Lung (tissue), 12 donors: ENCODE results near the gene ZBTB8A. TPM values are rescaled to one million over a fixed set of nuclear protein-coding genes. Genes with fewer than 3 reads are reported as not detected.

Experiments used
- ATAC-seq: fragments of 200-7000 bp; cut with Tn5 transposase; one replicate; pipeline ENCODE4 v1.9.1; 2020; ENCODE audit warnings: moderate number of reproducible peaks; ENCODE audit not compliant: insufficient read depth, low FRiP score
- DNase-seq, 3 donors: peaks; one replicate each; pipeline ENCODE4 v3.0.0-alpha.2; 2013 to 2017
- H3K27ac ChIP-seq, 2 donors: one replicate each; pipeline ENCODE4 v1.5.1; 2013; ENCODE audit warnings: mild to moderate bottlenecking in 2 of 2, moderate library complexity in 2 of 2, control low read depth in 1 of 2, inconsistent platforms in 1 of 2, low read depth in 1 of 2, low read length in 1 of 2
- H3K27me3 ChIP-seq, 3 donors: one replicate each; pipeline ENCODE4 v1.5.1; 2013; ENCODE audit warnings: low read length in 2 of 3; ENCODE audit not compliant: control insufficient read depth in 3 of 3, insufficient read depth in 3 of 3
- H3K36me3 ChIP-seq, 4 donors: one replicate each; pipeline ENCODE4 v1.5.1; 2013; ENCODE audit warnings: low read length in 4 of 4, mild to moderate bottlenecking in 1 of 4, moderate library complexity in 1 of 4; ENCODE audit not compliant: control insufficient read depth in 4 of 4, insufficient read depth in 4 of 4
- H3K4me1 ChIP-seq, 5 donors: one replicate each; pipeline ENCODE4 v1.5.1; 2013; ENCODE audit warnings: low read length in 5 of 5, mild to moderate bottlenecking in 2 of 5, moderate library complexity in 1 of 5; ENCODE audit not compliant: control insufficient read depth in 5 of 5, insufficient read depth in 5 of 5
- H3K4me3 ChIP-seq: one replicate; pipeline ENCODE4 v1.5.1; 2013; ENCODE audit warnings: mild to moderate bottlenecking, control low read depth, moderate library complexity
- H3K9ac ChIP-seq, 2 donors: one replicate each; pipeline ENCODE4 v1.5.1; 2013; ENCODE audit warnings: low read length in 2 of 2, control low read depth in 1 of 2; ENCODE audit not compliant: insufficient read depth in 1 of 2
- H3K9me3 ChIP-seq, 4 donors: one replicate each; pipeline ENCODE4 v1.5.1; 2013; ENCODE audit warnings: low read length in 3 of 4, mild to moderate bottlenecking in 1 of 4, moderate library complexity in 1 of 4; ENCODE audit not compliant: control insufficient read depth in 4 of 4, insufficient read depth in 3 of 4
- WGBS, 2 donors: extraction: QIAGEN DNeasy Blood & Tissue Kit; methylation state at CpG; one replicate each; pipeline ENCODE4 v1.1.7; 2013; 5-methylcytosine and 5-hydroxymethylcytosine counted together
- polyA plus RNA-seq, 2 donors: library from polyadenylated mRNA; stranded (reverse); fragments of 200-250 nt; gene quantifications; one replicate each; pipeline ENCODE4 v1.2.1, GENCODE V29; 2013
- total RNA-seq, 2 donors: library from RNA; depleted of rRNA in 1 of 2; stranded (reverse); fragments of >200 nt in 1 of 2; gene quantifications; one replicate each; pipeline ENCODE4 v1.2.1, GENCODE V29; 2014 to 2021
- TF ChIP-seq, protein P1 (sequence below): IDR thresholded peaks from 2 replicates; pipeline ENCODE4 v1.5.1; 2012; ENCODE audit warnings: mild to moderate bottlenecking; ENCODE audit errors: control extremely low read depth, extremely low read depth
- donor health status: control.
- donor health status: control.
- donor health status: Bipolar disorder and iron deficiency.
- donor health status: healthy.
- donor health status: DM: yes; HTN: yes; CAD: no.

Gene ZBTB8A
- total and polyA plus RNA-seq, 4 donors: 2.7 to 13.9 (median 5.6) TPM

- peaks cover 0 to 3% (median 0%) of the 10 kb centered on the region in 4 donors for H3K9me3 ChIP-seq
- no peak for DNase-seq
- H3K4me1 ChIP-seq: peaks cover 0 to 1% (median 0%) of the 10 kb centered on the region in 5 donors
- H3K9ac ChIP-seq: no peak overlapping the region
- H3K4me3 ChIP-seq: no peak overlapping the region
- H3K27ac ChIP-seq: no peak overlapping the region
- H3K27me3 ChIP-seq: no peaks in the 10 kb centered on the region
- TF ChIP-seq, protein P1, sequence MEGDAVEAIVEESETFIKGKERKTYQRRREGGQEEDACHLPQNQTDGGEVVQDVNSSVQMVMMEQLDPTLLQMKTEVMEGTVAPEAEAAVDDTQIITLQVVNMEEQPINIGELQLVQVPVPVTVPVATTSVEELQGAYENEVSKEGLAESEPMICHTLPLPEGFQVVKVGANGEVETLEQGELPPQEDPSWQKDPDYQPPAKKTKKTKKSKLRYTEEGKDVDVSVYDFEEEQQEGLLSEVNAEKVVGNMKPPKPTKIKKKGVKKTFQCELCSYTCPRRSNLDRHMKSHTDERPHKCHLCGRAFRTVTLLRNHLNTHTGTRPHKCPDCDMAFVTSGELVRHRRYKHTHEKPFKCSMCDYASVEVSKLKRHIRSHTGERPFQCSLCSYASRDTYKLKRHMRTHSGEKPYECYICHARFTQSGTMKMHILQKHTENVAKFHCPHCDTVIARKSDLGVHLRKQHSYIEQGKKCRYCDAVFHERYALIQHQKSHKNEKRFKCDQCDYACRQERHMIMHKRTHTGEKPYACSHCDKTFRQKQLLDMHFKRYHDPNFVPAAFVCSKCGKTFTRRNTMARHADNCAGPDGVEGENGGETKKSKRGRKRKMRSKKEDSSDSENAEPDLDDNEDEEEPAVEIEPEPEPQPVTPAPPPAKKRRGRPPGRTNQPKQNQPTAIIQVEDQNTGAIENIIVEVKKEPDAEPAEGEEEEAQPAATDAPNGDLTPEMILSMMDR: no peak
- H3K36me3 ChIP-seq: peaks cover 0 to 8% (median 3%) of the 10 kb centered on the region in 4 donors
- WGBS, 2 donors: 94 to 95% methylated on average over 2 of the region's 2 CpGs
- no peak for ATAC-seq
These were observed 83.0 kb downstream of the ZBTB8A start for GRCh38 chr1:32622205-32622604.

DNA sequence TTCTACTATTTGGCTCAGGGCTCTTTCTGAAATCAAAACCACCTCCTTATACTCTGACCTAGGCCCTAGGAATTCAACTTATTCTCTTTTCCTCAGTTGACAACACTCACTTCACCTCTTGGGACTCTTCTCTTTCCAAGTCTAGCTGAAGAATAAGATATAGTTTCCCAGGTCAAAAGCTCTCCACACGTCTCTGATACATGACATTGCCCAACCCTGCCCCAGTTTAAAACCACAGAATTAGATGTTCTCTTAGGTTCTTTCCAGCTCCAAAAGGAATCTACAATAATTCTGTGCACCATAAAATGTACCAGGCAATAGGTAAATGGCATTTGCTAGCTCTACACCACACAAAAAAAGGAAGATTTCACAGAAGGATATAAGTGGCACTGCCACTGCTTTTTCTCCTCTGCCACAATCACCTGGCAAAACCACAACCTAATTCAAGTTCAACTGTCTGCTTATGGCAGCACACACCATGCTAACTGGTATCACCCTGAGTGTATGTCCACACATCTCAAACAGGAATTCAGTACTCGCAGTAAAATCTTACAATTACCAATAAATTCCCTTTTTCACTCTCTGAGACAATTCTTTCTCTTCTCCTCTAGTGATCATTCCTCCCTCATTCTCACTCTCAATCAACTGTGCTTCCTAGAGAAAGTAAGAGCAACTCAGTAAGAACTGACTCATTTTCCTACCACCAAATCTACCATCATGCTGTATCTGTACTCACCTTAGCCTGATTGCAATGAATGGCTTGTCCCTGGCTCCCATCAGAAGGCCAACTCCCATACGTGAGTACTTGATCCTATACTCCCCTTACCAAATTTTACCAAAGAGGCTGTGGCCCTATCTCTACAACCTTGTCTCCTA, 83.8 kb downstream of the ZBTB8A start:
- Histone ChIP-seq H3K9ac (no peak overlapping the region), H3K9me3 (peaks cover 0 to 3% (median 0%) of the 10 kb centered on the region in 4 donors), H3K4me3 (no peak overlapping the region), H3K4me1 (peaks cover 0 to 1% (median 0%) of the 10 kb centered on the region in 5 donors), H3K27me3 (no peaks in the 10 kb centered on the region), H3K27ac (no peak overlapping the region), H3K36me3 (peaks cover 5 to 11% (median 7%) of the 10 kb centered on the region in 4 donors)
- TF ChIP-seq, protein P1: no peak
- DNase-seq: no peak
- no peak for ATAC-seq
- WGBS, 2 donors: 53 to 62% methylated on average over 3 of the region's 3 CpGs

GRCh38 chr1:32623775-32624174, 84.5 kb downstream of the ZBTB8A start:
- H3K4me1 ChIP-seq: peaks cover 0 to 1% (median 0%) of the 10 kb centered on the region in 5 donors
- H3K9ac ChIP-seq: no peak overlapping the region
- TF ChIP-seq, protein P1: no peak
- ATAC-seq: no peak
- no peak for DNase-seq
- WGBS, 2 donors: 33 to 53% methylated on average over 5 of the region's 5 CpGs
- peaks cover 2 to 11% (median 9%) of the 10 kb centered on the region in 4 donors for H3K36me3 ChIP-seq
- H3K27me3 ChIP-seq: no peaks in the 10 kb centered on the region
- H3K9me3 ChIP-seq: peaks cover 0 to 2% (median 0%) of the 10 kb centered on the region in 4 donors
- no peak overlapping the region for H3K27ac ChIP-seq
- H3K4me3 ChIP-seq: no peak overlapping the region
